ENCODE measurements around the gene DTD1.

The DTD1 gene

GRCh38 chr20:18587665-18588573, at the start of gene DTD1:
Gene DTD1, plus strand, starts transcription at chr20:18588054. Its CDS starts 19 bp downstream, at chr20:18588073.
- peak; percentile 68 to 69 for DNase-seq

- DNase-seq: no peak
These were observed 46.1 kb upstream of the DTD1 start for GRCh38 chr20:18541741-18542140.

GRCh38 chr20:18543216-18543615, 44.6 kb upstream of the DTD1 start:
- no peak for DNase-seq

GRCh38 chr20:18543932-18544331, 43.9 kb upstream of the DTD1 start:
- DNase-seq: no peak

GRCh38 chr20:18545566-18545965, 42.3 kb upstream of the DTD1 start:
- no peak for DNase-seq

- no peak for DNase-seq
These were observed 39.4 kb upstream of the DTD1 start for GRCh38 chr20:18548465-18548864.

GRCh38 chr20:18553746-18554145, 34.1 kb upstream of the DTD1 start:
- DNase-seq: no peak

- DNase-seq: peak; percentile 93 to 94
These were observed 20.7 kb upstream of the DTD1 start, which contains the start of gene SMIM26 for GRCh38 chr20:18566892-18567738. Gene SMIM26, plus strand, starts transcription at chr20:18567432. Its CDS starts 47 bp downstream, at chr20:18567479.

- DNase-seq: no peak
These were observed 20.1 kb upstream of the DTD1 start for GRCh38 chr20:18567739-18568091.

- no peak for DNase-seq
These were observed 16.8 kb upstream of the DTD1 start for GRCh38 chr20:18571009-18571408.

- no peak for DNase-seq
These were observed 16.3 kb upstream of the DTD1 start for GRCh38 chr20:18571578-18571977.

GRCh38 chr20:18577942-18578341, 9.9 kb upstream of the DTD1 start:
- DNase-seq: no peak

- no peak for DNase-seq
These were observed 9.3 kb upstream of the DTD1 start for GRCh38 chr20:18578581-18578980.

GRCh38 chr20:18580012-18580411, 7.8 kb upstream of the DTD1 start:
- no peak for DNase-seq

- DNase-seq: no peak
These were observed 2.7 kb upstream of the DTD1 start for GRCh38 chr20:18585134-18585533.

- no peak for DNase-seq
These were observed 700 bp downstream of the DTD1 start for GRCh38 chr20:18588574-18588933.

GRCh38 chr20:18589941-18590674, 2.3 kb downstream of the DTD1 start:
- no peak for DNase-seq

- DNase-seq: no peak
These were observed 8.4 kb downstream of the DTD1 start for GRCh38 chr20:18596270-18596669.

GRCh38 chr20:18609741-18610140, 21.9 kb downstream of the DTD1 start:
- no peak for DNase-seq

GRCh38 chr20:18611492-18611891, 23.6 kb downstream of the DTD1 start:
- no peak for DNase-seq

- DNase-seq: no peak
These were observed 25.7 kb downstream of the DTD1 start for GRCh38 chr20:18613553-18613952.

- no peak for DNase-seq
These were observed 26.4 kb downstream of the DTD1 start for GRCh38 chr20:18614244-18614643.

GRCh38 chr20:18615020-18615650, 27.3 kb downstream of the DTD1 start:
- DNase-seq: no peak

All from activated CD4-positive, alpha-beta T cell treated with anti-CD3 and anti-CD28 coated beads, Interleukin-2, amount 50 U/mL, for 4 hours (primary cell).